ENCODE measurements around the gene COA1.

DNA sequence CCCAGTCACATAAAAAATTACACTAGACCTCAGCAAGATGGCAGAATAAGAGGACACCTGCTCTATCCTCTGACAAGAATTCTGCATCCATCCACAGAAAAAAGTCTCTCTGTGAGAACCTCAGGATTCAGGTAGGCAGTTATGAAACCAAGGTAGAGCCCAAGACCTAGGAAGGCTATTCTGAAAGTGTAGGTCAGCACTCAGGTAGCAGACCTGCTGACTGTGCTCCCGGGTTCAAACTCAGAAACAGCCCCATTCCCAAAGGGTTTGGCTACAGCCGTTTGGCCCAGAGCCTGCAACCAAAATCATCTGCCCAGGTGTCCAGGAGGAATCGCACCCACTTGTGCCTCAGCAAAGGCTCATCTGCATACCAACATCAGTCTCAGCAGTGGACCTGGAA is 37.7 kb downstream of the COA1 start:
- TF ChIP-seq, protein P1, sequence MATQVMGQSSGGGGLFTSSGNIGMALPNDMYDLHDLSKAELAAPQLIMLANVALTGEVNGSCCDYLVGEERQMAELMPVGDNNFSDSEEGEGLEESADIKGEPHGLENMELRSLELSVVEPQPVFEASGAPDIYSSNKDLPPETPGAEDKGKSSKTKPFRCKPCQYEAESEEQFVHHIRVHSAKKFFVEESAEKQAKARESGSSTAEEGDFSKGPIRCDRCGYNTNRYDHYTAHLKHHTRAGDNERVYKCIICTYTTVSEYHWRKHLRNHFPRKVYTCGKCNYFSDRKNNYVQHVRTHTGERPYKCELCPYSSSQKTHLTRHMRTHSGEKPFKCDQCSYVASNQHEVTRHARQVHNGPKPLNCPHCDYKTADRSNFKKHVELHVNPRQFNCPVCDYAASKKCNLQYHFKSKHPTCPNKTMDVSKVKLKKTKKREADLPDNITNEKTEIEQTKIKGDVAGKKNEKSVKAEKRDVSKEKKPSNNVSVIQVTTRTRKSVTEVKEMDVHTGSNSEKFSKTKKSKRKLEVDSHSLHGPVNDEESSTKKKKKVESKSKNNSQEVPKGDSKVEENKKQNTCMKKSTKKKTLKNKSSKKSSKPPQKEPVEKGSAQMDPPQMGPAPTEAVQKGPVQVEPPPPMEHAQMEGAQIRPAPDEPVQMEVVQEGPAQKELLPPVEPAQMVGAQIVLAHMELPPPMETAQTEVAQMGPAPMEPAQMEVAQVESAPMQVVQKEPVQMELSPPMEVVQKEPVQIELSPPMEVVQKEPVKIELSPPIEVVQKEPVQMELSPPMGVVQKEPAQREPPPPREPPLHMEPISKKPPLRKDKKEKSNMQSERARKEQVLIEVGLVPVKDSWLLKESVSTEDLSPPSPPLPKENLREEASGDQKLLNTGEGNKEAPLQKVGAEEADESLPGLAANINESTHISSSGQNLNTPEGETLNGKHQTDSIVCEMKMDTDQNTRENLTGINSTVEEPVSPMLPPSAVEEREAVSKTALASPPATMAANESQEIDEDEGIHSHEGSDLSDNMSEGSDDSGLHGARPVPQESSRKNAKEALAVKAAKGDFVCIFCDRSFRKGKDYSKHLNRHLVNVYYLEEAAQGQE (IDR thresholded peaks at IDR 0.05; ENCODE audit: borderline replicate concordance): no peak
- TF ChIP-seq POLR2AphosphoS5 (IDR thresholded peaks at IDR 0.05) (no peak), EZH2 (IDR thresholded peaks at IDR 0.05; ENCODE audit: borderline replicate concordance, insufficient read depth, low read length, poor library complexity, severe bottlenecking) (no peak), RAD21 (conservative IDR thresholded peaks at IDR 0.05) (no peak), EP300 (conservative IDR thresholded peaks at IDR 0.05; ENCODE audit: poor library complexity, severe bottlenecking) (no peak)
- TF ChIP-seq, protein P2, sequence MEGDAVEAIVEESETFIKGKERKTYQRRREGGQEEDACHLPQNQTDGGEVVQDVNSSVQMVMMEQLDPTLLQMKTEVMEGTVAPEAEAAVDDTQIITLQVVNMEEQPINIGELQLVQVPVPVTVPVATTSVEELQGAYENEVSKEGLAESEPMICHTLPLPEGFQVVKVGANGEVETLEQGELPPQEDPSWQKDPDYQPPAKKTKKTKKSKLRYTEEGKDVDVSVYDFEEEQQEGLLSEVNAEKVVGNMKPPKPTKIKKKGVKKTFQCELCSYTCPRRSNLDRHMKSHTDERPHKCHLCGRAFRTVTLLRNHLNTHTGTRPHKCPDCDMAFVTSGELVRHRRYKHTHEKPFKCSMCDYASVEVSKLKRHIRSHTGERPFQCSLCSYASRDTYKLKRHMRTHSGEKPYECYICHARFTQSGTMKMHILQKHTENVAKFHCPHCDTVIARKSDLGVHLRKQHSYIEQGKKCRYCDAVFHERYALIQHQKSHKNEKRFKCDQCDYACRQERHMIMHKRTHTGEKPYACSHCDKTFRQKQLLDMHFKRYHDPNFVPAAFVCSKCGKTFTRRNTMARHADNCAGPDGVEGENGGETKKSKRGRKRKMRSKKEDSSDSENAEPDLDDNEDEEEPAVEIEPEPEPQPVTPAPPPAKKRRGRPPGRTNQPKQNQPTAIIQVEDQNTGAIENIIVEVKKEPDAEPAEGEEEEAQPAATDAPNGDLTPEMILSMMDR (IDR thresholded peaks at IDR 0.05; ENCODE audit: poor library complexity, severe bottlenecking): no peak

Measured in neural cell (in vitro differentiated cells).